HG02870 (cell line): ENCODE measurements around the gene CEP43.

Source experiments
- ATAC-seq: cut with Tn5 transposase; IDR thresholded peaks from one replicate; pipeline ENCODE4 v1.9.1; 2021; ENCODE audit warnings: mild to moderate bottlenecking, moderate library complexity; ENCODE audit not compliant: unreplicated experiment

CEP43 gene

GRCh38 chr6:167005350-167006159 lies 6.4 kb downstream of the CEP43 start:
- no peak for ATAC-seq

GRCh38 chr6:167007985-167008384 lies 8.8 kb downstream of the CEP43 start:
- ATAC-seq: no peak

GRCh38 chr6:167013067-167013466 lies 13.9 kb downstream of the CEP43 start:
- no peak for ATAC-seq

- ATAC-seq: no peak
Measured at GRCh38 chr6:167013946-167014345, 14.7 kb downstream of the CEP43 start.

- ATAC-seq: no peak
Measured at GRCh38 chr6:167015302-167015701, 16.1 kb downstream of the CEP43 start.

GRCh38 chr6:167020206-167020605 lies 21.0 kb downstream of the CEP43 start:
- peak; percentile 95 for ATAC-seq

- ATAC-seq: no peak
Measured at GRCh38 chr6:167027308-167027707, 28.1 kb downstream of the CEP43 start.

- ATAC-seq: no peak
Measured at GRCh38 chr6:167027772-167028171, 28.6 kb downstream of the CEP43 start.

- ATAC-seq: no peak
Measured at GRCh38 chr6:167030222-167031072, 31.2 kb downstream of the CEP43 start.

- ATAC-seq: no peak
Measured at GRCh38 chr6:167031082-167031709, 32.0 kb downstream of the CEP43 start.

GRCh38 chr6:167034056-167034455 lies 34.9 kb downstream of the CEP43 start:
- ATAC-seq: no peak

- ATAC-seq: no peak
Measured at GRCh38 chr6:167037762-167038161, 38.6 kb downstream of the CEP43 start.

- no peak for ATAC-seq
Measured at GRCh38 chr6:167044696-167045095, 45.5 kb downstream of the CEP43 start.

GRCh38 chr6:167045828-167046580 lies 46.8 kb downstream of the CEP43 start:
- ATAC-seq: no peak

GRCh38 chr6:167046861-167047495 lies 47.8 kb downstream of the CEP43 start:
- no peak for ATAC-seq

- ATAC-seq: peak; percentile 87
Measured at GRCh38 chr6:167047554-167047953, 48.4 kb downstream of the CEP43 start.
